Breast epithelium (tissue), 3 donors: ENCODE results near the gene CD200.

Experiments used
- POLR2A ChIP-seq: fragments of 450-650 bp; IDR thresholded peaks from one replicate; pipeline ENCODE4 v1.6.1; 2016; ENCODE audit warnings: antibody characterized with exemption, mild to moderate bottlenecking, moderate library complexity
- POLR2AphosphoS5 ChIP-seq, 3 donors: sonication (generic); formaldehyde crosslinking; IDR thresholded peaks; one replicate each; pipeline ENCODE4 v1.6.1; 2017; ENCODE audit warnings: antibody characterized with exemption in 3 of 3
- TF ChIP-seq, protein P1 (sequence below), 3 donors: fragments of 450-650 bp; IDR thresholded peaks; one replicate each; pipeline ENCODE4 v1.5.1; 2016 to 2017; ENCODE audit warnings: antibody characterized with exemption in 3 of 3, mild to moderate bottlenecking in 3 of 3, moderate library complexity in 3 of 3

DNA sequence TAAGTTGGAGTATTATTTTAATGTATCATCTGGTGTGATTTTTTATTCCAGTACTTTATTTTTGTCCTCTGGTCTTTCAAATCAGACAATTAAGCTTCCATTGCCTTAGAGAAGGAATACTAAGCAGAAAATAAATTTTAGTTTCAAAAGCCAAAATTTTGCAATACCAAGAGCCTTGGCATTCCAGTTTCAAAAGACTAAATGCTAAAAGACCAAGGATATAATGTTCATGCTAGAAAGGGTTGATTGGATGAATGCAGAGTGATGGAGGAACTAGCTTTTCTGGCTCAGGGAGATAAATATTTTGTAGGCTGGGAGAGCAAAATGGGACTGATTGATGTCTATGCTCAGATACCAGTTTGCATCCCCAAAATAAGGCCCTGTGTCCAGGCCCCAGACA, 6.2 kb downstream of the CD200 start:
- no peak for TF ChIP-seq POLR2A
- TF ChIP-seq, protein P1, sequence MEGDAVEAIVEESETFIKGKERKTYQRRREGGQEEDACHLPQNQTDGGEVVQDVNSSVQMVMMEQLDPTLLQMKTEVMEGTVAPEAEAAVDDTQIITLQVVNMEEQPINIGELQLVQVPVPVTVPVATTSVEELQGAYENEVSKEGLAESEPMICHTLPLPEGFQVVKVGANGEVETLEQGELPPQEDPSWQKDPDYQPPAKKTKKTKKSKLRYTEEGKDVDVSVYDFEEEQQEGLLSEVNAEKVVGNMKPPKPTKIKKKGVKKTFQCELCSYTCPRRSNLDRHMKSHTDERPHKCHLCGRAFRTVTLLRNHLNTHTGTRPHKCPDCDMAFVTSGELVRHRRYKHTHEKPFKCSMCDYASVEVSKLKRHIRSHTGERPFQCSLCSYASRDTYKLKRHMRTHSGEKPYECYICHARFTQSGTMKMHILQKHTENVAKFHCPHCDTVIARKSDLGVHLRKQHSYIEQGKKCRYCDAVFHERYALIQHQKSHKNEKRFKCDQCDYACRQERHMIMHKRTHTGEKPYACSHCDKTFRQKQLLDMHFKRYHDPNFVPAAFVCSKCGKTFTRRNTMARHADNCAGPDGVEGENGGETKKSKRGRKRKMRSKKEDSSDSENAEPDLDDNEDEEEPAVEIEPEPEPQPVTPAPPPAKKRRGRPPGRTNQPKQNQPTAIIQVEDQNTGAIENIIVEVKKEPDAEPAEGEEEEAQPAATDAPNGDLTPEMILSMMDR (IDR thresholded peaks at IDR 0.05), result no peak
- no peak for TF ChIP-seq POLR2AphosphoS5 (IDR thresholded peaks at IDR 0.05)
